Activated CD4-positive, alpha-beta T cell treated with anti-CD3 and anti-CD28 coated beads, Interleukin-2, amount 10 ng/mL, durations not matched to agents 7 days and 5 days (primary cell): ENCODE results near the gene LPCAT1. TPM values are rescaled to one million over a fixed set of nuclear protein-coding genes. Genes with fewer than 3 reads are reported as not detected.

ENCODE experiments used
- CTCF ChIA-PET: fragments of 350-600 bp; sonication (Branson Sonifier 250); formaldehyde crosslinking; loops from one replicate; lab custom pipeline; 2021; ENCODE audit warnings: antibody characterized with exemption; lab: Charles Lee
- POLR2A ChIA-PET: fragments of 350-600 bp; sonication (Branson Sonifier 250); formaldehyde crosslinking; loops from one replicate; lab custom pipeline; 2021; ENCODE audit warnings: antibody characterized with exemption; lab: Charles Lee
- DNase-seq: peaks from one replicate; pipeline ENCODE4 v3.0.0-alpha.2; 2020
- H3K27ac Mint-ChIP-seq: one replicate; pipeline ENCODE4 v1.8.0; 2021; ENCODE audit warnings: mild to moderate bottlenecking, moderate library complexity, mixed read lengths
- H3K27me3 Mint-ChIP-seq: one replicate; pipeline ENCODE4 v1.8.0; 2021; ENCODE audit warnings: mixed read lengths
- H3K36me3 Mint-ChIP-seq: one replicate; pipeline ENCODE4 v1.8.0; 2021; ENCODE audit warnings: low read depth, mixed read lengths
- H3K4me1 Mint-ChIP-seq: one replicate; pipeline ENCODE4 v1.8.0; 2021; ENCODE audit warnings: mixed read lengths
- H3K4me3 Mint-ChIP-seq: one replicate; pipeline ENCODE4 v1.8.0; 2021; ENCODE audit warnings: mild to moderate bottlenecking, moderate library complexity, mixed read lengths
- H3K9me3 Mint-ChIP-seq: one replicate; pipeline ENCODE4 v1.8.0; 2021; ENCODE audit warnings: mixed read lengths
- total RNA-seq, 2 experiments: library from RNA; stranded (reverse); gene quantifications; one replicate each; pipeline ENCODE4 v1.2.3, GENCODE V29; 2021

The LPCAT1 gene
- total RNA-seq, 2 experiments from 2014 or later = 69.5 to 77.0 TPM

GRCh38 chr5:1550287-1551076 lies 26.7 kb upstream of the LPCAT1 start:
- ChIA-PET CTCF (interaction anchor here (1.0 to 1.7 kb wide), 3 partner anchors 9 to 542 kb away, joined by 3 to 4 read pairs (median 4); partner anchors contain the start of gene NKD2), POLR2A (no interaction called here)
- no peaks in the 10 kb centered on the region for H3K27me3 Mint-ChIP-seq
- no peaks in the 10 kb centered on the region for H3K9me3 Mint-ChIP-seq
- no peaks in the 10 kb centered on the region for H3K36me3 Mint-ChIP-seq
- no peak for DNase-seq
- H3K4me1 Mint-ChIP-seq = no peaks in the 10 kb centered on the region
- H3K27ac Mint-ChIP-seq = no peak overlapping the region
- no peak overlapping the region for H3K4me3 Mint-ChIP-seq

- no peak for DNase-seq
- CTCF ChIA-PET = interaction anchor here (1.2 kb wide), 1 partner anchor 9 kb away, joined by 4 read pairs; no protein-coding TSS in a partner anchor
- Mint-ChIP-seq H3K4me3 (no peak overlapping the region), H3K27me3 (no peaks in the 10 kb centered on the region), H3K27ac (no peak overlapping the region), H3K9me3 (no peaks in the 10 kb centered on the region), H3K36me3 (no peaks in the 10 kb centered on the region), H3K4me1 (no peaks in the 10 kb centered on the region)
- POLR2A ChIA-PET = no interaction called here
These were observed 25.8 kb upstream of the LPCAT1 start for GRCh38 chr5:1549475-1550030.

- H3K36me3 Mint-ChIP-seq = no peaks in the 10 kb centered on the region
- no peaks in the 10 kb centered on the region for H3K9me3 Mint-ChIP-seq
- ChIA-PET CTCF (interaction anchor here (1.2 kb wide), 1 partner anchor 10 kb away, joined by 4 read pairs; no protein-coding TSS in a partner anchor), POLR2A (no interaction called here)
- no peak for DNase-seq
- no peaks in the 10 kb centered on the region for H3K27me3 Mint-ChIP-seq
- H3K4me1 Mint-ChIP-seq = no peaks in the 10 kb centered on the region
- no peak overlapping the region for H3K4me3 Mint-ChIP-seq
- no peak overlapping the region for H3K27ac Mint-ChIP-seq
These were observed 25.1 kb upstream of the LPCAT1 start for GRCh38 chr5:1548702-1549474.

- CTCF ChIA-PET = no interaction called here
- POLR2A ChIA-PET = no interaction called here
- DNase-seq = no peak
- Mint-ChIP-seq H3K4me3 (no peak overlapping the region), H3K36me3 (no peaks in the 10 kb centered on the region), H3K27ac (no peak overlapping the region), H3K9me3 (no peaks in the 10 kb centered on the region), H3K4me1 (no peaks in the 10 kb centered on the region), H3K27me3 (no peaks in the 10 kb centered on the region)
These were observed 23.9 kb upstream of the LPCAT1 start for GRCh38 chr5:1547655-1548054.

DNA sequence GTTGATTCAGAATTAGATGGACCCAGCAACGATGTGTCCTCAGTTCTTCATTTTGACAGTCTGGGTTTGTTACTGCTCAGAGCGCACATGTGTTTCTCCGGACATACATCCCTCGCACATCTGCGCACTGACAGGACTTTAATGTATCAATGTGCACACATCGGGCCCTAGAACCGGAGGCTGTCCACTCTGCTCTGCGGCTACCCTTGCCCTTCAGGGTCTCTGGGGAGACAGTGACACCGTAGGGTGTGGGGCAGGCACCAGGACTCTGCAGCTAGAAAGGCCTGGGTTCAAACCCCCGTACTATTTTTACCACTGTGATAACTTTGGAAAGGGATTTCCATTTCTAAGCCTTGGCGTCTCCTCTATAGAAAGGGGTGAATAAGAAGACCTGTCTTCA lies 23.5 kb upstream of the LPCAT1 start:
- Mint-ChIP-seq H3K27ac (no peak overlapping the region), H3K36me3 (no peaks in the 10 kb centered on the region), H3K9me3 (no peaks in the 10 kb centered on the region), H3K4me1 (no peaks in the 10 kb centered on the region), H3K27me3 (no peaks in the 10 kb centered on the region), H3K4me3 (no peak overlapping the region)
- ChIA-PET CTCF (no interaction called here), POLR2A (no interaction called here)
- DNase-seq = no peak

DNA sequence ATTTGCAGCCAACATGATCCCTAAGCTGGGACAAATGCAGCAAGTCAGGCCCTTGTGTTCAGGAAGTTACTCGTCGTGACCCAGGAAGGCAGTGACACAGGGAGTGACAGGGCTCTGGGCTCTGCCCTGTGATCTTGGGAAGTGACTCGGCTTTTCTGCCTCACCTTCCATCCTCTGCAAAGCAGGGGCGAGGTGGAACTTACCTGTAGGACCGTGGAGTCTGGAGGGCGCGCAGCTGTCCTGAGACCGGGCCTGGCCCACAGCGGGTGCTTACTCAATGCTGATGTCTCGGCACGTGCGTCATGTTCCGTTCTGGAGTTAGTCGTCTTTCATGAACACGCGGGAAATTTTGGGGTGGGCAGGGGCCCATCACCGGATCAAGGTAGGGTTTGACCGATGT lies 22.8 kb upstream of the LPCAT1 start:
- CTCF ChIA-PET = interaction anchor here (1.0 kb wide), 1 partner anchor 35 kb away, joined by 3 read pairs; no protein-coding TSS in a partner anchor
- DNase-seq = no peak
- Mint-ChIP-seq H3K4me3 (no peak overlapping the region), H3K36me3 (no peaks in the 10 kb centered on the region), H3K27ac (no peak overlapping the region), H3K27me3 (no peaks in the 10 kb centered on the region), H3K4me1 (no peaks in the 10 kb centered on the region), H3K9me3 (no peaks in the 10 kb centered on the region)
- POLR2A ChIA-PET = no interaction called here

- Mint-ChIP-seq H3K4me1 (no peaks in the 10 kb centered on the region), H3K27me3 (no peaks in the 10 kb centered on the region), H3K27ac (no peak overlapping the region), H3K4me3 (no peak overlapping the region), H3K36me3 (no peaks in the 10 kb centered on the region), H3K9me3 (no peaks in the 10 kb centered on the region)
- CTCF ChIA-PET = interaction anchor here (1.0 kb wide), 1 partner anchor 34 kb away, joined by 3 read pairs; no protein-coding TSS in a partner anchor
- POLR2A ChIA-PET = no interaction called here
- no peak for DNase-seq
These were observed 22.1 kb upstream of the LPCAT1 start for GRCh38 chr5:1545805-1546355.

DNA sequence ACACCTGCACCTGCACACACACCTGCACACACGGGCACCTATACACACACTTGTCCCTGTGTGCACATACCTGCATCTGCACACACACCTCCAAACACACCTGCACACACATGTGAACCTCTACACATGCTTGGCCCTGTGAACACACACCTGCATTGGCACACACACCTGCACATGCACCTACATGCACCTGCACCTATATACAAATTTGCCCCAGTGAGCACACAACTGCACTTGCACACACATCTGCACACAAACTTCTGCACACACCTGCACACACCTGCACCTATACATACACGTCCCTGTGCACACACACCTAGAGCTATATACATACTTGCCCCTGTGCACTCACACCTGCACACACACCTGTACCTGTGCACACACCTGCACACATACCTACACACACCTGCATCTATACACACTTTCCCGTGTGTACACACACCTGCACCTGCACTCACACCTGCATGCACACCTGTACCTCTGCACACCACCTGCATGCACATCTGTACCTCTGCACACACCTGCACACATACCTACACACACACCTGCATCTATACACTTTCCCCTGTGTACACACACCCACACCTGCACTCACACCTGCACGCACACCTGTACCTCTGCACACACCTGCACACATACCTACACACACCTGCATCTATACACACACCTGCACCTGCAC lies 21.5 kb upstream of the LPCAT1 start:
- no peak for DNase-seq
- H3K4me1 Mint-ChIP-seq = no peaks in the 10 kb centered on the region
- no peaks in the 10 kb centered on the region for H3K9me3 Mint-ChIP-seq
- H3K27ac Mint-ChIP-seq = no peak overlapping the region
- no peaks in the 10 kb centered on the region for H3K36me3 Mint-ChIP-seq
- H3K27me3 Mint-ChIP-seq = no peaks in the 10 kb centered on the region
- POLR2A ChIA-PET = no interaction called here
- CTCF ChIA-PET = no interaction called here
- no peak overlapping the region for H3K4me3 Mint-ChIP-seq

DNA sequence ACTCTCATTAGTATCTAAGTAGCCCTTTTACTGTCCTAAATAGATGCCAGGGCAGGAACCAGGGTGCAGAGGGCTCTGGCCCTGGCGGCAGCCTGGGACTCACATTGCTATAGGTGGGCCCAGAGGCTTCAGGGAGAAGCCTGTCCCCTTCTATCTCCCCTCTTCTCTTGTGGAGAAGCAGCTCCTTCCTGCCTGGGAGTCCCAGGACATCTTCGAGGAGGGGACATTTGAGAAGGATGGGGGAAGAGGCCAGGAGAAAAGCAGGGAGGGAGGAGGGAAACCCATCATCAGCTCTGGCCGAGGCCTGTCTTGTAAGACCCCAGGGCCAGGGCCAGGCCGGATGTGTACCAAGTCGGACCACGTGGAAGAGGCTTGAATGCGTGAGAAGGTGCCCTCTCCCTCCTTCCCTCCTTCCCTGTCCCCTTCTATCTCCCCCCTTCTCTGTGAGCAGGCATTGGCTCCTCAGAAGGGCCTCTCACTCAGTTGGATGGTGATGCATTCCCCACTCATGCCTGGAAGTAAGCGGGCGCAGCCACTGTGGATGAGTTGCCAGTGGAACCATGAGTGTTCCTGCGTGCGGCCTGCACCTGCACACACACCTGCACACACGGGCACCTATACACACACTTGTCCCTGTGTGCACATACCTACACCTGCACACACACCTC lies 20.7 kb upstream of the LPCAT1 start:
- POLR2A ChIA-PET = no interaction called here
- CTCF ChIA-PET = interaction anchor here (0.8 kb wide), 1 partner anchor 15 kb away, joined by 3 read pairs; no protein-coding TSS in a partner anchor
- no peaks in the 10 kb centered on the region for H3K9me3 Mint-ChIP-seq
- DNase-seq = no peak
- no peaks in the 10 kb centered on the region for H3K27me3 Mint-ChIP-seq
- no peaks in the 10 kb centered on the region for H3K36me3 Mint-ChIP-seq
- no peak overlapping the region for H3K4me3 Mint-ChIP-seq
- no peak overlapping the region for H3K27ac Mint-ChIP-seq
- no peaks in the 10 kb centered on the region for H3K4me1 Mint-ChIP-seq

DNA sequence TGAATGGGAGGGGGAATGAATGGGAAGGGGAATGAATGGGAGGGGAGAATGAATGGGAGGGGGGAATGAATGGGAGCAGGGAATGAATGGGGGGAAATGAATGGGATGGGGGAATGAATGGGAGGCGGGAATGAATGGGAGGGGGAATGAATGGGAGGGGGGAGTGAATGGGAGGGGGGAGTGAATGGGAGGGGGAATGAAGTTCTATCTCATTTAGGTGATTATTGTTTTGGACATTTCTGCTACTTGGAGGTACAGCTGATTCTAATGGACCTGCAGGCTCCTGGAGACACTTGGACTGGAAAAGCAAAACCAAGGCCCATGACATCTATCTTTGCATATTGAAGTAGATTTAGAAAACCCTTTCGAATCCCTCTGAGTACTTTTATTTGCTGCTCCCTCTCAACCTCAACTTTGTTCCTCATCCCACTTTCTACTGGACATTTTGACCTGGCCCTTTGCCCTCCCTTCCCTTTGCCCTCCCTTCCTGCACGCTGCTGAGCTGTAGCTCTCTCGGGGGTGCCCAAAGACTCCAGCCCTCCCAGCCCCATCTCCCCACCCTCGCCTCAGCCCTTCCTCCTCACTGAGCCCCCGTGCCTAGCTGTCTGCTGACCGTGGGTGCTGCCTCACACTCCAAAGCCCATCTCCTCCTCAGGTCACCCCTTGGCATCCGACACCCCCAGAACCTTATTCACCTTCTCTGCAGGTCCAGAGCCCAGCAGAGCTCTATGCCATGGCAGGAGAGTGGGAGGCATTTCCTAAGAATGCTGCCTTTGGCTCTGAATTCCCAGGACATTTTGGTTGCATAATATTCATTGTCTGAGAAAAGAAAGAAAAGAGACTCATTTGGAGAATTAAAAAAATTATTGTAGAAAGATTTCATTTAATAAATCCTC lies 19.9 kb upstream of the LPCAT1 start:
- no peaks in the 10 kb centered on the region for H3K36me3 Mint-ChIP-seq
- H3K4me3 Mint-ChIP-seq = no peak overlapping the region
- ChIA-PET POLR2A (no interaction called here), CTCF (interaction anchor here (0.8 kb wide), 1 partner anchor 16 kb away, joined by 3 read pairs; no protein-coding TSS in a partner anchor)
- no peak for DNase-seq
- H3K27me3 Mint-ChIP-seq = no peaks in the 10 kb centered on the region
- peaks cover 1% of the 10 kb centered on the region for H3K9me3 Mint-ChIP-seq
- H3K27ac Mint-ChIP-seq = no peak overlapping the region
- no peaks in the 10 kb centered on the region for H3K4me1 Mint-ChIP-seq

DNA sequence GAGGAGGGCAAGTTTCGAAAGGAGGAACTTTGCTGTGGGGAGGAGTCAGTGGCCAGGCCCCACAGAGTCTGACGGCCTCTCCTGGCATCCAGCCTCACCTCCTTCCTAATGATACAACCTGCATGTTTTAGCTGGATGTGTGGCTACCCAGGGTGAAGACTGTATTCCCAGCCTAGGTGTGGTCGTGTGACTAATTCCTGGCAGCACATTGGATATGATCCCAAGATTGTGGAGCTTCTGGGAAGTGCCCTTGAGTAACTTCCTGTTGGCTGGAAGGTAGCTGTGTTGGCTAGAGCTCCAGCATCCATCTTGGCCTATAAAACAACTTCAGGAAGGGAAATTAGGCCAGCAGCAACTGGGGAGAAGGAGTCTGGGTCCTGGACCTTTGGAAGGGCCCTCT lies 19.0 kb upstream of the LPCAT1 start:
- Mint-ChIP-seq H3K27ac (no peak overlapping the region), H3K9me3 (peaks cover 1% of the 10 kb centered on the region), H3K4me1 (no peaks in the 10 kb centered on the region), H3K27me3 (no peaks in the 10 kb centered on the region), H3K4me3 (no peak overlapping the region), H3K36me3 (no peaks in the 10 kb centered on the region)
- CTCF ChIA-PET = no interaction called here
- POLR2A ChIA-PET = no interaction called here
- DNase-seq = no peak
